ENCODE data around the gene GPR176.

GRCh38 chr15:39795486-39795885 lies 124.6 kb downstream of the GPR176 start:
- no peak for TF ChIP-seq POLR2A (IDR thresholded peaks at IDR 0.05)
- no peak for TF ChIP-seq CTCF (IDR thresholded peaks at IDR 0.05)
